IMR-90 (cell line): ENCODE measurements around the gene ABCE1. TPM values are rescaled to one million over a fixed set of nuclear protein-coding genes. Genes with fewer than 3 reads are reported as not detected.
A peak's percentile ranks its signal among the peaks of the same experiment; 100 is the strongest.

Experiments
- ATAC-seq: fragments of 200-7000 bp; cut with Tn5 transposase; 2 replicates; pipeline ENCODE4 v1.9.1; 2020; ENCODE audit warnings: low read depth, mild to moderate bottlenecking, moderate library complexity
- BruUV-seq: library from RNA; stranded (reverse); fragments of 400-500 nt; replicated peaks from 2 replicates; lab custom pipeline; 2021; lab: Mats Ljungman, UMichigan
- CTCF ChIA-PET: fragments of 300-600 bp; formaldehyde crosslinking; extraction: SDS; loops from one replicate; lab custom pipeline; 2021; ENCODE audit warnings: antibody characterized with exemption; lab: Yijun Ruan, JAX
- POLR2A ChIA-PET: fragments of 300-600 bp; sonication (Branson Sonifier 250); formaldehyde crosslinking; loops from one replicate; lab custom pipeline; 2022; ENCODE audit warnings: antibody characterized with exemption; ENCODE audit not compliant: unreplicated experiment; lab: Charles Lee
- DNase-seq: peaks from one replicate; pipeline ENCODE4 v3.0.0; 2013
- H2AFZ ChIP-seq: replicated peaks from 2 replicates; pipeline ENCODE3; 2013; ENCODE audit warnings: low read length, mild to moderate bottlenecking; ENCODE audit not compliant: poor library complexity
- H2AK5ac ChIP-seq: 2 replicates; pipeline ENCODE4 v1.6.1; 2013; ENCODE audit warnings: low read depth, low read length, inconsistent platforms
- H2AK9ac ChIP-seq: replicated peaks from 2 replicates; pipeline ENCODE3; 2013; ENCODE audit warnings: mild to moderate bottlenecking, low read depth, low read length, moderate library complexity; ENCODE audit not compliant: poor library complexity
- H2BK120ac ChIP-seq: 2 replicates; pipeline ENCODE4 v1.6.1; 2013; ENCODE audit warnings: low read depth, low read length, inconsistent platforms
- H2BK15ac ChIP-seq: 3 replicates; pipeline ENCODE4 v1.6.1; 2013; ENCODE audit warnings: low read depth, low read length, inconsistent platforms
- H2BK20ac ChIP-seq: 2 replicates; pipeline ENCODE4 v1.6.1; 2013; ENCODE audit warnings: low read depth, mild to moderate bottlenecking, inconsistent platforms, low read length, moderate library complexity
- H2BK5ac ChIP-seq: 2 replicates; pipeline ENCODE4 v1.6.1; 2013; ENCODE audit warnings: mild to moderate bottlenecking, low read depth, low read length, inconsistent platforms; ENCODE audit not compliant: poor library complexity, severe bottlenecking
- H3K14ac ChIP-seq: replicated peaks from 2 replicates; pipeline ENCODE4 v1.6.1; 2013; ENCODE audit warnings: low read depth, low read length, inconsistent platforms
- H3K18ac ChIP-seq: 2 replicates; pipeline ENCODE4 v1.6.1; 2013; ENCODE audit warnings: low read depth, low read length, control low read depth
- H3K23ac ChIP-seq: 2 replicates; pipeline ENCODE4 v1.6.1; 2013; ENCODE audit warnings: low read depth, low read length, inconsistent platforms
- H3K27ac ChIP-seq: 2 replicates; pipeline ENCODE4 v1.5.1; 2013; ENCODE audit warnings: mild to moderate bottlenecking, control low read depth, low read length; ENCODE audit not compliant: insufficient read depth
- H3K27me3 ChIP-seq: 2 replicates; pipeline ENCODE4 v1.6.1; 2013; ENCODE audit warnings: low read length; ENCODE audit not compliant: control insufficient read depth, insufficient read depth
- H3K36me3 ChIP-seq: 2 replicates; pipeline ENCODE4 v1.6.1; 2013; ENCODE audit warnings: low read length, mixed read lengths; ENCODE audit not compliant: control insufficient read depth, insufficient read depth
- H3K4ac ChIP-seq: 2 replicates; pipeline ENCODE4 v1.6.1; 2013; ENCODE audit warnings: low read depth, low read length, inconsistent platforms
- H3K4me1 ChIP-seq: 2 replicates; pipeline ENCODE4 v1.6.1; 2013; ENCODE audit warnings: low read length, mixed read lengths; ENCODE audit not compliant: control insufficient read depth, insufficient read depth
- H3K4me2 ChIP-seq: 2 replicates; pipeline ENCODE4 v1.6.1; 2013; ENCODE audit warnings: low read depth, mild to moderate bottlenecking, control low read depth, low read length, moderate library complexity
- H3K4me3 ChIP-seq: 2 replicates; pipeline ENCODE4 v1.5.1; 2013; ENCODE audit warnings: low read depth, mild to moderate bottlenecking, control low read depth, low read length, moderate library complexity; ENCODE audit not compliant: insufficient read depth
- H3K56ac ChIP-seq: 2 replicates; pipeline ENCODE4 v1.6.1; 2013; ENCODE audit warnings: low read length, inconsistent platforms; ENCODE audit not compliant: insufficient read depth; ENCODE audit errors: extremely low read depth
- H3K79me1 ChIP-seq, 2 experiments: 2 replicates each; pipeline ENCODE4 v1.6.1; 2013; ENCODE audit warnings: low read length in 2 of 2, inconsistent platforms in 1 of 2, low read depth in 1 of 2
- H3K9ac ChIP-seq: 2 replicates; pipeline ENCODE4 v1.6.1; 2013; ENCODE audit warnings: low read depth, low read length, control low read depth
- H3K9me1 ChIP-seq: 2 replicates; pipeline ENCODE4 v1.6.1; 2013; ENCODE audit warnings: low read length, inconsistent platforms; ENCODE audit not compliant: insufficient read depth
- H3K9me3 ChIP-seq: 2 replicates; pipeline ENCODE4 v1.6.1; 2013; ENCODE audit warnings: low read length; ENCODE audit not compliant: control insufficient read depth, insufficient read depth
- H4K20me1 ChIP-seq: 2 replicates; pipeline ENCODE4 v1.6.1; 2013; ENCODE audit warnings: low read length, inconsistent platforms; ENCODE audit not compliant: insufficient read depth
- H4K5ac ChIP-seq: 2 replicates; pipeline ENCODE4 v1.6.1; 2013; ENCODE audit warnings: mild to moderate bottlenecking, low read depth, low read length, control low read depth
- H4K8ac ChIP-seq, 2 experiments: 2 replicates each; pipeline ENCODE4 v1.6.1; 2013; ENCODE audit warnings: low read depth in 2 of 2, low read length in 2 of 2, control low read depth in 1 of 2, inconsistent platforms in 1 of 2
- H4K91ac ChIP-seq: 2 replicates; pipeline ENCODE4 v1.6.1; 2013; ENCODE audit warnings: low read depth, low read length, inconsistent platforms; ENCODE audit not compliant: insufficient read depth
- BHLHE40 ChIP-seq: fragments of 150-350 bp; IDR thresholded peaks from 2 replicates; pipeline ENCODE4 v1.6.1; 2016; ENCODE audit warnings: mild to moderate bottlenecking, low read depth, low read length
- CEBPB ChIP-seq: IDR thresholded peaks from 2 replicates; pipeline ENCODE4 v1.6.1; 2012; ENCODE audit warnings: low read depth, low read length, improper control_type of control experiment
- CHD1 ChIP-seq: IDR thresholded peaks from 2 replicates; pipeline ENCODE4 v1.6.1; 2012; ENCODE audit warnings: low read depth, low read length, improper control_type of control experiment
- CTCF ChIP-seq: conservative IDR thresholded peaks from 2 replicates; pipeline ENCODE4 v1.5.1; 2012; ENCODE audit warnings: mild to moderate bottlenecking, low read depth, low read length, improper control_type of control experiment
- ELK1 ChIP-seq: fragments of 150-350 bp; IDR thresholded peaks from 2 replicates; pipeline ENCODE4 v1.6.1; 2016; ENCODE audit warnings: low read depth, mild to moderate bottlenecking, low read length, moderate library complexity, borderline replicate concordance
- FOS ChIP-seq: fragments of 150-350 bp; IDR thresholded peaks from 2 replicates; pipeline ENCODE4 v1.6.1; 2016; ENCODE audit warnings: low read depth, low read length
- MAFK ChIP-seq: IDR thresholded peaks from 2 replicates; pipeline ENCODE4 v1.6.1; 2012; ENCODE audit warnings: low read depth, low read length, improper control_type of control experiment
- MXI1 ChIP-seq: IDR thresholded peaks from 2 replicates; pipeline ENCODE4 v1.6.1; 2012; ENCODE audit warnings: low read depth, mild to moderate bottlenecking, low read length, moderate library complexity, borderline replicate concordance
- POLR2A ChIP-seq: IDR thresholded peaks from 2 replicates; pipeline ENCODE4 v1.6.1; 2012; ENCODE audit warnings: mild to moderate bottlenecking, low read depth, low read length
- RAD21 ChIP-seq: IDR thresholded peaks from 2 replicates; pipeline ENCODE4 v1.6.1; 2012; ENCODE audit warnings: low read length, improper control_type of control experiment
- RCOR1 ChIP-seq: IDR thresholded peaks from 2 replicates; pipeline ENCODE4 v1.6.1; 2012; ENCODE audit warnings: mild to moderate bottlenecking, low read length, improper control_type of control experiment; ENCODE audit not compliant: insufficient replicate concordance
- RFX5 ChIP-seq: IDR thresholded peaks from 2 replicates; pipeline ENCODE4 v1.8.0; 2012; ENCODE audit warnings: low read depth, mild to moderate bottlenecking, low read length, moderate library complexity
- SMC3 ChIP-seq: fragments of 150-350 bp; IDR thresholded peaks from 2 replicates; pipeline ENCODE4 v1.6.1; 2016; ENCODE audit warnings: low read depth, mild to moderate bottlenecking, antibody characterized with exemption, low read length, moderate library complexity
- USF2 ChIP-seq: fragments of 150-350 bp; IDR thresholded peaks from 2 replicates; pipeline ENCODE4 v1.6.1; 2017; ENCODE audit warnings: mild to moderate bottlenecking, antibody characterized with exemption, low read length, low read depth
- WGBS, 2 experiments: methylation state at CpG; one replicate each; pipeline versions ENCODE4 v1.1.5 to v1.1.7; 2013; ENCODE audit warnings: missing lambda C conversion rate in 2 of 2; ENCODE audit not compliant: insufficient read length in 1 of 2; ENCODE audit errors: extremely low coverage in 2 of 2; 5-methylcytosine and 5-hydroxymethylcytosine counted together
- dilution Hi-C: fragments of 300-500 bp; cut with HindIII; formaldehyde crosslinking; loops from one replicate; pipeline ENCODE4 v1.14.3; 2018; ENCODE audit warnings: low sequenced_read_pairs; ENCODE audit not compliant: unreplicated experiment
- in situ Hi-C: fragments of 300-500 bp; cut with MboI; formaldehyde crosslinking; loops from 3 replicates; pipeline ENCODE4 v1.14.3; 2019; ENCODE audit warnings: low sequenced_read_pairs, inconsistent platforms, mixed read lengths
- intact Hi-C: fragments of 100-400 bp; cut with micrococcal nuclease; formaldehyde crosslinking; loops from 2 replicates; pipeline ENCODE4 v1.10.0; 2022
- polyA plus RNA-seq, 3 experiments: library from polyadenylated mRNA; depleted of rRNA; stranded (reverse); fragments of >200 nt; gene quantifications; 2 replicates each; pipeline ENCODE4 v1.2.3, GENCODE V29; 2012; ENCODE audit warnings: low replicate concordance in 1 of 3
- total RNA-seq: library from RNA; depleted of rRNA; stranded (reverse); fragments of >200 nt; gene quantifications from 2 replicates; pipeline ENCODE4 v1.2.3, GENCODE V29; 2012

ABCE1 gene
- total and polyA plus RNA-seq, 2 of the 4 experiments (the other 2 are of a cell fraction) = 54.5 to 219 TPM

GRCh38 chr4:145076469-145076855 lies 21.6 kb upstream of the ABCE1 start:
- Histone ChIP-seq H4K5ac (no peak overlapping the region), H2BK15ac (no peak overlapping the region), H2AFZ (no peak overlapping the region), H2BK20ac (no peak overlapping the region), H4K91ac (no peak overlapping the region), H3K23ac (no peak overlapping the region), H2AK5ac (no peak overlapping the region), H3K18ac (no peak overlapping the region), H3K14ac (no peak overlapping the region), H3K27ac (no peak overlapping the region), H3K9me1 (no peaks in the 10 kb centered on the region; the same call in 1 of the 2 replicates), H3K36me3 (no peaks in the 10 kb centered on the region), H2AK9ac (no peak overlapping the region), H2BK5ac (no peak overlapping the region), H3K4me1 (no peaks in the 10 kb centered on the region), H3K79me1 (peaks cover 6 to 24% of the 10 kb centered on the region in 2 experiments; a peak in 3 of 4 replicates), H4K20me1 (no peaks in the 10 kb centered on the region), H3K4me3 (no peak overlapping the region), H3K4me2 (no peak overlapping the region; the same call in 1 of the 2 replicates), H4K8ac (no peak overlapping the region), H3K4ac (no peak overlapping the region), H2BK120ac (no peak overlapping the region), H3K27me3 (no peaks in the 10 kb centered on the region), H3K56ac (no peak overlapping the region), H3K9ac (no peak overlapping the region), H3K9me3 (no peaks in the 10 kb centered on the region)
- DNase-seq = peak; percentile 10
- TF ChIP-seq FOS (no peak), CEBPB (no peak), MXI1 (no peak), RAD21 (no peak), CHD1 (no peak), CTCF (no peak), SMC3 (no peak), POLR2A (no peak), RFX5 (no peak), USF2 (no peak), MAFK (no peak), BHLHE40 (no peak), ELK1 (no peak), RCOR1 (no peak)
- no peak for ATAC-seq
- ChIA-PET CTCF (no interaction called here), POLR2A (no interaction called here)
- dilution Hi-C loops (no loop called here), in situ Hi-C loops (no loop called here), intact Hi-C loops (no loop called here)
- no CpG with 5 or more reads among the region's 2 CpGs for WGBS, 2 experiments
- no TSS peak for BruUV-seq
